Mesendoderm (in vitro differentiated cells): ENCODE measurements around the gene UFSP1. TPM values are rescaled to one million over a fixed set of nuclear protein-coding genes. Genes with fewer than 3 reads are reported as not detected.

Experiments
- DNase-seq: peaks from one replicate; pipeline ENCODE4 v3.0.0; 2013
- H2AK5ac ChIP-seq: 2 replicates; pipeline ENCODE4 v1.6.1; 2013; ENCODE audit warnings: low read length, inconsistent platforms
- H2BK120ac ChIP-seq: 2 replicates; pipeline ENCODE4 v1.6.1; 2013; ENCODE audit warnings: low read depth, mild to moderate bottlenecking, low read length, moderate library complexity, mixed read lengths
- H2BK15ac ChIP-seq: replicated peaks from 2 replicates; pipeline ENCODE4 v1.6.1; 2013; ENCODE audit warnings: low read depth, mild to moderate bottlenecking, moderate library complexity
- H2BK5ac ChIP-seq: 2 replicates; pipeline ENCODE4 v1.6.1; 2013; ENCODE audit warnings: low read length, inconsistent platforms
- H3K18ac ChIP-seq: 2 replicates; pipeline ENCODE4 v1.6.1; 2013; ENCODE audit warnings: mild to moderate bottlenecking, low read length, mixed read lengths
- H3K23ac ChIP-seq: one replicate; pipeline ENCODE4 v1.6.1; 2013; ENCODE audit warnings: low read length
- H3K27ac ChIP-seq: 2 replicates; pipeline ENCODE4 v1.5.1; 2013; ENCODE audit warnings: low read depth, mild to moderate bottlenecking, inconsistent platforms, low read length, moderate library complexity
- H3K27me3 ChIP-seq: 2 replicates; pipeline ENCODE4 v1.6.1; 2013; ENCODE audit warnings: low read length, control low read depth, mild to moderate bottlenecking, inconsistent platforms; ENCODE audit not compliant: insufficient read depth, poor library complexity
- H3K36me3 ChIP-seq: 2 replicates; pipeline ENCODE4 v1.6.1; 2013; ENCODE audit warnings: low read length, inconsistent platforms; ENCODE audit not compliant: control insufficient read depth, insufficient read depth
- H3K4ac ChIP-seq: one replicate; pipeline ENCODE4 v1.6.1; 2013; ENCODE audit warnings: low read depth, mild to moderate bottlenecking, low read length, moderate library complexity
- H3K4me1 ChIP-seq: 2 replicates; pipeline ENCODE4 v1.6.1; 2013; ENCODE audit warnings: low read depth, low read length, inconsistent platforms; ENCODE audit not compliant: control insufficient read depth
- H3K4me2 ChIP-seq: 2 replicates; pipeline ENCODE4 v1.6.1; 2013; ENCODE audit warnings: low read length
- H3K4me3 ChIP-seq: 2 replicates; pipeline ENCODE4 v1.5.1; 2013; ENCODE audit warnings: mild to moderate bottlenecking, low read length
- H3K56ac ChIP-seq: one replicate; pipeline ENCODE4 v1.6.1; 2013; ENCODE audit warnings: low read length
- H3K79me1 ChIP-seq: 2 replicates; pipeline ENCODE4 v1.6.1; 2013; ENCODE audit warnings: low read length, inconsistent platforms
- H3K79me2 ChIP-seq: 2 replicates; pipeline ENCODE4 v1.6.1; 2013; ENCODE audit warnings: mild to moderate bottlenecking, low read length; ENCODE audit not compliant: control insufficient read depth, insufficient read depth
- H3K9ac ChIP-seq: 2 replicates; pipeline ENCODE4 v1.6.1; 2013; ENCODE audit warnings: low read length, inconsistent platforms
- H4K5ac ChIP-seq: one replicate; pipeline ENCODE4 v1.6.1; 2013; ENCODE audit warnings: low read length
- H4K8ac ChIP-seq: one replicate; pipeline ENCODE4 v1.6.1; 2013; ENCODE audit warnings: low read depth, mild to moderate bottlenecking, control low read depth, low read length, moderate library complexity
- WGBS: extraction: QIAGEN DNeasy Blood & Tissue Kit; methylation state at CpG from one replicate; pipeline ENCODE4 v1.1.7; 2013; ENCODE audit warnings: low lambda C conversion rate, missing lambda C conversion rate; ENCODE audit not compliant: insufficient coverage; ENCODE audit errors: extremely low coverage; 5-methylcytosine and 5-hydroxymethylcytosine counted together
- small RNA-seq: library from polyadenylated mRNA; stranded (forward); fragments of <200 nt; extraction: miRNeasy Mini kit (QIAGEN cat#:217004); gene quantifications from one replicate; pipeline ENCODE3, GENCODE V24; 2013; ENCODE audit not compliant: insufficient read depth

The UFSP1 gene

GRCh38 chr7:100839361-100839760, 50.2 kb downstream of the UFSP1 start:
- Histone ChIP-seq H2BK5ac (no peak overlapping the region), H3K4ac (no peak overlapping the region), H3K56ac (peak overlapping the region; percentile 34), H2BK15ac (no peak overlapping the region), H3K4me1 (peaks cover 6% of the 10 kb centered on the region), H2AK5ac (no peak overlapping the region), H2BK120ac (no peak overlapping the region), H3K36me3 (no peaks in the 10 kb centered on the region), H3K27me3 (no peaks in the 10 kb centered on the region), H3K18ac (no peak overlapping the region), H3K4me2 (no peak overlapping the region), H3K23ac (no peak overlapping the region), H3K79me2 (no peaks in the 10 kb centered on the region), H4K5ac (no peak overlapping the region), H3K27ac (no peak overlapping the region), H4K8ac (no peak overlapping the region), H3K4me3 (no peak overlapping the region), H3K9ac (no peak overlapping the region), H3K79me1 (no peaks in the 10 kb centered on the region)
- no CpG with 5 or more reads among the region's 18 CpGs for WGBS
- no peak for DNase-seq

Small RNAs within 50 kb of the gene (small RNA-seq; reads per million reads assigned to genes)
- gene RN7SL549P, result not detected
- not detected for gene RPS29P15
